ENCODE results near the gene CDC42BPA. TPM values are rescaled to one million over a fixed set of nuclear protein-coding genes. Genes with fewer than 3 reads are reported as not detected.

Gene CDC42BPA
- total RNA-seq, 2 experiments from 2014 or later: 0.32 to 0.89 TPM

DNA sequence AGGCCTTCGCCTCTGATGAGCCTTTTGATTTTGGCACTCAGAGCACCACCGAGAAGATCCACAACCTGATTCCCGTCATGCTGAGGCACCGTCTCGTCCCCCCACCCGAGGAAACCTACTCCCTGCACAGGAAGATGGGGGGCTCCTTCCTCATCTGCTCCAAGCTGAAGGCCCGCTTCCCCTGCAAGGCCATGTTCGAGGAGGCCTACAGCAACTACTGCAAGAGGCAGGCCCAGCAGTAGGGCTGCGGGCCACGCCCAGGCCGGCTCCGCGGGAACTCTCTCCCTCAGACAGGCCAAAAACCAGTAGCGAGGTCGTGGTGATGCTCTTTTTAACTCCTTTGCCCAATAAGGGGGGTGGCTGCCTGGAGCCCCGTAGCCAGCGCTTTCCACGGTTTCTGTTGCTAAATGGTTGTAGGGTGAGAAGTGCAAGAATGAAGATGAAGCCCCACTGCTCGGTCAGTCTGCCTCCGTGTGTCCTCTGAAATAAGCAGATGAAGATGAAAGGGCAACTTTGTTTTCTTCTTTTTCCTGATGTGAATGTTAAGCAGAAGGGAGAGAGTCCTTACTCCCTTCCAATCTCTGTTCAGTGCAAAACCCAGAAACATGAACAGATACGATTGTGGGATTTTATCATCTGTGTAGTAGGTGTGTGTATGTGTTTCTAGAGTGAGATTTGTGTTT is 331.7 kb downstream of the CDC42BPA start:
- Mint-ChIP-seq H3K27ac (no peak overlapping the region), H3K9me3 (ENCODE audit: insufficient read depth) (no peaks in the 10 kb centered on the region), H3K36me3 (ENCODE audit: low read depth) (no peaks in the 10 kb centered on the region), H3K4me3 (no peak overlapping the region), H3K27me3 (ENCODE audit: low read depth) (no peaks in the 10 kb centered on the region), H3K4me1 (ENCODE audit: low read depth) (peaks cover 16% of the 10 kb centered on the region)
- ATAC-seq: no peak
- DNase-seq: peak; percentile 17
- ChIA-PET POLR2A (interaction anchor here (0.5 kb wide), 1 partner anchor 25 kb away, joined by 3 read pairs; no protein-coding TSS in a partner anchor), CTCF (no interaction called here)

DNA sequence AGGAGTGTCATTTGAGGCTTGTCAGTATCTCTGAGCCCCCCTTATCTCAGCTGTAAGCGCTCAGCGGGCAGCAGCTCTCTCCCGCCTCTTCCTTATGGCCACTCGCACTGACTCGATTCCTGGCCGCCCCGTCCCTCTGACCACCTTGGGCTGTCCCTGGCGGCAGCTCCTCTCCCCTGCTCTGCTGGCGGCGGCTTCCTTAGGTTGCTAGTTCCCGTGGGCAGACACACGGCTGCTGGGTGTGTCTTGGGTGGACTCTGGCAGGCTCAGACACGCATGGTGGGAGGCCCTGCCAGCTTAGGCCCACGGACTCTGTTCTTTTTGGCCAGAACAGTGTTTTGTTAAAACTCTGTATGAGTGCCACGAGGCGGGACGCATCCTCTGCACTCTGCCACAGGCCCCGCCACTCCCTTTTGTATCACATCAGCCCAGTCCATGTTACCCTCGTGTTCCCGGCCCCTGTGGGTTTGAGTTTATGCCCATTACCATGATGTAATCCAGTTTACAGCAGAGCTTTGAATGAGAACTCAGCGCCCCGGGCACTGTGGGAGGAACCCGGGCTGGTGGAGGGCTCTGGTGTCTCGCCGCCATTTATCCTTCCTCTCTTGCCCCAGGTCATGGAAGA is 332.3 kb downstream of the CDC42BPA start:
- no peaks in the 10 kb centered on the region for H3K9me3 Mint-ChIP-seq (ENCODE audit: insufficient read depth)
- ChIA-PET POLR2A (no interaction called here), CTCF (no interaction called here)
- DNase-seq: peak; percentile 9
- peaks cover 16% of the 10 kb centered on the region for H3K4me1 Mint-ChIP-seq (ENCODE audit: low read depth)
- ATAC-seq: no peak
- no peaks in the 10 kb centered on the region for H3K36me3 Mint-ChIP-seq (ENCODE audit: low read depth)
- H3K4me3 Mint-ChIP-seq: no peak overlapping the region
- no peak overlapping the region for H3K27ac Mint-ChIP-seq
- H3K27me3 Mint-ChIP-seq (ENCODE audit: low read depth): no peaks in the 10 kb centered on the region

DNA sequence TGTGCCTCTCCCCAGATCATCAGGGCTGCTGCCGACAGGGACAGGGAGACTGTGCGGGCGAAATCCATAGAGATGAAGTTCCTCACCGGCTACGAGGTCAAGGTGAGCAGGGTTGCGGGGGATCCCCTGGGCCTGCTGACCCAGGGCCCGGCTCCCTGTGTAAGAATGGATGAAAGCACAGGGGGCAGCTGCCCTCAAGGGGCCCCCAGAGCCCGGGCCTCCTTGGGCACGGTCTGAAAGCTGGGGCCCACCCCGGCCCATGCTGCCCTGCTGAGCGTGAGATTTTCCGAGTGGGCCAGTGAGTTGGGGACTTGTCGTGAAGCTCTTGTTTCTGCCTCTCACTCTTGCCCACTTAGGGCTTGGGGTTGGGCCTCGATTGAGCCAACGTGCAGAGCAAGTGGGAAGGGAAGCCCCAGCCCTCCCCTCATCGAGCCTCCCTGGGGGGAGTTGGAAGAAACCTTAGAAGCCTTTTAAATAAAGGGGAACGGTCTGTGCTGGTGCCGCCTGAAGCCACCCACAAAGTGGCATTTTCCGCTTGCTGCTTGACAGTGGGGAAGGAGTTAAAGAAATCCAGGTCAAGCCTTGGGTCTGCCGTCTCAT is 333.0 kb downstream of the CDC42BPA start:
- peaks cover 11% of the 10 kb centered on the region for H3K4me1 Mint-ChIP-seq (ENCODE audit: low read depth)
- no peak overlapping the region for H3K4me3 Mint-ChIP-seq
- ChIA-PET CTCF (no interaction called here), POLR2A (no interaction called here)
- ATAC-seq: no peak
- H3K27me3 Mint-ChIP-seq (ENCODE audit: low read depth): no peaks in the 10 kb centered on the region
- no peak overlapping the region for H3K27ac Mint-ChIP-seq
- H3K9me3 Mint-ChIP-seq (ENCODE audit: insufficient read depth): no peaks in the 10 kb centered on the region
- H3K36me3 Mint-ChIP-seq (ENCODE audit: low read depth): no peaks in the 10 kb centered on the region
- peak; percentile 14 for DNase-seq

GRCh38 chr1:226984521-226985238 is 333.6 kb downstream of the CDC42BPA start:
- POLR2A ChIA-PET: no interaction called here
- H3K9me3 Mint-ChIP-seq (ENCODE audit: insufficient read depth): no peaks in the 10 kb centered on the region
- no peaks in the 10 kb centered on the region for H3K36me3 Mint-ChIP-seq (ENCODE audit: low read depth)
- no peak overlapping the region for H3K27ac Mint-ChIP-seq
- H3K27me3 Mint-ChIP-seq (ENCODE audit: low read depth): no peaks in the 10 kb centered on the region
- CTCF ChIA-PET: no interaction called here
- ATAC-seq (no peak), DNase-seq (no peak)
- peaks cover 5% of the 10 kb centered on the region for H3K4me1 Mint-ChIP-seq (ENCODE audit: low read depth)
- no peak overlapping the region for H3K4me3 Mint-ChIP-seq

DNA sequence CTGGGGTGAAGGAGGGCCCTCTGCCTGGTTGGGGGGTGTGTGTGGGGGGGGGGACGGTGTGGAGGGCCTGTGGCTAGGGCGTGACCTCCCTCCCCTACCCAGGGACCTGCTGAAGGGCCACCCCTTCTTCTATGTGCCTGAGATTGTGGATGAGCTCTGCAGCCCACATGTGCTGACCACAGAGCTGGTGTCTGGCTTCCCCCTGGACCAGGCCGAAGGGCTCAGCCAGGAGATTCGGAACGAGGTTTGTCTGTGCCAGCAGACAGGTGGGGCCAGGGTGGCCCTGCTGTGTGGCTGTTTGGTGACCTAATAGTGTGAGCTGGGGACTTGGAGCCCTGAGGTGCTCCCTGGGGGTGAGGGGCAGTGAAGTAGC is 334.3 kb downstream of the CDC42BPA start:
- ChIA-PET CTCF (interaction anchor here (1.1 kb wide), 1 partner anchor 15 kb away, joined by 3 read pairs; no protein-coding TSS in a partner anchor), POLR2A (no interaction called here)
- ATAC-seq (no peak), DNase-seq (no peak)
- Mint-ChIP-seq H3K27me3 (ENCODE audit: low read depth) (no peaks in the 10 kb centered on the region), H3K36me3 (ENCODE audit: low read depth) (no peaks in the 10 kb centered on the region), H3K9me3 (ENCODE audit: insufficient read depth) (no peaks in the 10 kb centered on the region), H3K4me3 (no peak overlapping the region), H3K27ac (no peak overlapping the region), H3K4me1 (ENCODE audit: low read depth) (no peaks in the 10 kb centered on the region)

GRCh38 chr1:226983247-226983991 is 334.9 kb downstream of the CDC42BPA start:
- no peak for DNase-seq
- Mint-ChIP-seq H3K27me3 (ENCODE audit: low read depth) (no peaks in the 10 kb centered on the region), H3K27ac (peak overlapping the region; percentile 32), H3K9me3 (ENCODE audit: insufficient read depth) (no peaks in the 10 kb centered on the region), H3K4me3 (no peak overlapping the region), H3K4me1 (ENCODE audit: low read depth) (no peaks in the 10 kb centered on the region), H3K36me3 (ENCODE audit: low read depth) (no peaks in the 10 kb centered on the region)
- no peak for ATAC-seq
- ChIA-PET CTCF (interaction anchor here (1.1 kb wide), 1 partner anchor 14 kb away, joined by 3 read pairs; no protein-coding TSS in a partner anchor), POLR2A (no interaction called here)

- H3K4me3 Mint-ChIP-seq: no peak overlapping the region
- ChIA-PET CTCF (no interaction called here), POLR2A (no interaction called here)
- no peaks in the 10 kb centered on the region for H3K9me3 Mint-ChIP-seq (ENCODE audit: insufficient read depth)
- H3K36me3 Mint-ChIP-seq (ENCODE audit: low read depth): no peaks in the 10 kb centered on the region
- no peak overlapping the region for H3K27ac Mint-ChIP-seq
- no peaks in the 10 kb centered on the region for H3K27me3 Mint-ChIP-seq (ENCODE audit: low read depth)
- DNase-seq (no peak), ATAC-seq (no peak)
- no peaks in the 10 kb centered on the region for H3K4me1 Mint-ChIP-seq (ENCODE audit: low read depth)
These were observed 335.7 kb downstream of the CDC42BPA start for GRCh38 chr1:226982451-226983177.

GRCh38 chr1:226981838-226982237 is 336.5 kb downstream of the CDC42BPA start:
- no peaks in the 10 kb centered on the region for H3K36me3 Mint-ChIP-seq (ENCODE audit: low read depth)
- DNase-seq: no peak
- H3K4me1 Mint-ChIP-seq (ENCODE audit: low read depth): no peaks in the 10 kb centered on the region
- no peaks in the 10 kb centered on the region for H3K9me3 Mint-ChIP-seq (ENCODE audit: insufficient read depth)
- no peaks in the 10 kb centered on the region for H3K27me3 Mint-ChIP-seq (ENCODE audit: low read depth)
- H3K27ac Mint-ChIP-seq: no peak overlapping the region
- no peak overlapping the region for H3K4me3 Mint-ChIP-seq
- POLR2A ChIA-PET: no interaction called here
- CTCF ChIA-PET: no interaction called here
- no peak for ATAC-seq

- Mint-ChIP-seq H3K27ac (no peak overlapping the region), H3K36me3 (ENCODE audit: low read depth) (no peaks in the 10 kb centered on the region), H3K27me3 (ENCODE audit: low read depth) (no peaks in the 10 kb centered on the region), H3K4me3 (no peak overlapping the region), H3K4me1 (ENCODE audit: low read depth) (no peaks in the 10 kb centered on the region), H3K9me3 (ENCODE audit: insufficient read depth) (no peaks in the 10 kb centered on the region)
- DNase-seq (no peak), ATAC-seq (no peak)
- CTCF ChIA-PET: no interaction called here
- POLR2A ChIA-PET: no interaction called here
These were observed 336.9 kb downstream of the CDC42BPA start for GRCh38 chr1:226981386-226981817.

- no peaks in the 10 kb centered on the region for H3K4me1 Mint-ChIP-seq (ENCODE audit: low read depth)
- no peaks in the 10 kb centered on the region for H3K36me3 Mint-ChIP-seq (ENCODE audit: low read depth)
- no peaks in the 10 kb centered on the region for H3K27me3 Mint-ChIP-seq (ENCODE audit: low read depth)
- H3K9me3 Mint-ChIP-seq (ENCODE audit: insufficient read depth): no peaks in the 10 kb centered on the region
- no peak overlapping the region for H3K4me3 Mint-ChIP-seq
- POLR2A ChIA-PET: no interaction called here
- ATAC-seq: no peak
- no peak for DNase-seq
- CTCF ChIA-PET: no interaction called here
- no peak overlapping the region for H3K27ac Mint-ChIP-seq
These were observed 337.5 kb downstream of the CDC42BPA start for GRCh38 chr1:226980565-226981385.

DNA sequence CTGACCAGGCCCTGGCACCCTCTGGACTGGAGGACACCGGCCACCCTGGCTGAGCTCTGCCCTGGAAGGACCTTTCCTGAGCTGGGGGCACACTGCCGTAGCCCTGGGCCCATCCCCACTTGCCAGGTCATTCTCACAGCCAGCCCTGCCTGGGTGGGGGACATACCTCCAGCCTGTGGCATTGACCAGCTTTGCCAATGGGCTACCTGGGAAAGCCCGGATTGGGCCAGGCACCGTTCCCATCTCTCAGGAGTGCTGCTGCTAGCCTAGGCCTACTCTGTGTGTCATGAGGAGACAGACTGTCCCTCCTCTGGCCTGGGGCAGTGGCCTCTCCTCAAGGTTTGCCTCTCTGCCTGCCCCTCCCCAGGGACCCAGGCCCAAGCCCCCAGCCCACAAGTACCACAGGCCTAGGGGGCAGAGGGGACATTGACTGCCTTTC is 338.2 kb downstream of the CDC42BPA start:
- DNase-seq (no peak), ATAC-seq (no peak)
- H3K27me3 Mint-ChIP-seq (ENCODE audit: low read depth): no peaks in the 10 kb centered on the region
- no peaks in the 10 kb centered on the region for H3K36me3 Mint-ChIP-seq (ENCODE audit: low read depth)
- H3K4me3 Mint-ChIP-seq: no peak overlapping the region
- no peak overlapping the region for H3K27ac Mint-ChIP-seq
- no peaks in the 10 kb centered on the region for H3K9me3 Mint-ChIP-seq (ENCODE audit: insufficient read depth)
- ChIA-PET CTCF (no interaction called here), POLR2A (no interaction called here)
- H3K4me1 Mint-ChIP-seq (ENCODE audit: low read depth): no peaks in the 10 kb centered on the region

All from activated CD8-positive, alpha-beta T cell treated with anti-CD3 and anti-CD28 coated beads, Interleukin-2, amount 10 ng/mL, durations not matched to agents 7 days and 5 days (primary cell).